Neural crest cell (in vitro differentiated cells): ENCODE results near the gene PPARGC1A. TPM values are rescaled to one million over a fixed set of nuclear protein-coding genes. Genes with fewer than 3 reads are reported as not detected.

Experiments used
- DNase-seq: peaks from one replicate; pipeline ENCODE4 v3.0.0; 2021; ENCODE audit warnings: low read depth, mixed read lengths, low spot score
- H3K27ac Mint-ChIP-seq: one replicate; pipeline ENCODE4 v1.8.0; 2021; ENCODE audit warnings: mild to moderate bottlenecking, mixed read lengths; ENCODE audit not compliant: unreplicated experiment
- H3K27me3 Mint-ChIP-seq: 2 replicates; pipeline ENCODE4 v1.8.0; 2021; ENCODE audit warnings: low read depth, mild to moderate bottlenecking, mixed read lengths
- H3K36me3 Mint-ChIP-seq: 2 replicates; pipeline ENCODE4 v1.8.0; 2021; ENCODE audit warnings: low read depth, mild to moderate bottlenecking, mixed read lengths
- H3K4me1 Mint-ChIP-seq: 2 replicates; pipeline ENCODE4 v1.8.0; 2021; ENCODE audit warnings: mixed read lengths
- H3K4me3 Mint-ChIP-seq: one replicate; pipeline ENCODE4 v1.8.0; 2021; ENCODE audit warnings: mild to moderate bottlenecking, mixed read lengths
- H3K9me3 Mint-ChIP-seq: 2 replicates; pipeline ENCODE4 v1.8.0; 2021; ENCODE audit warnings: mixed read lengths
- CTCF ChIP-seq: fragments of 200-600 bp; sonication (generic); conservative IDR thresholded peaks from 2 replicates; pipeline ENCODE4 v1.5.0; 2021; ENCODE audit warnings: antibody characterized with exemption, mild to moderate bottlenecking
- total RNA-seq: library from RNA; stranded (reverse); gene quantifications from 2 replicates; pipeline ENCODE4 v1.2.1, GENCODE V29; 2021

The PPARGC1A gene
- total RNA-seq, 1 donor from 2014 or later = 2.8 TPM

GRCh38 chr4:23911675-23912455, 22.0 kb upstream of the PPARGC1A start:
- no peak for DNase-seq
- H3K36me3 Mint-ChIP-seq = no peaks in the 10 kb centered on the region
- H3K9me3 Mint-ChIP-seq = no peaks in the 10 kb centered on the region
- no peak for TF ChIP-seq CTCF
- no peaks in the 10 kb centered on the region for H3K4me1 Mint-ChIP-seq
- H3K4me3 Mint-ChIP-seq = no peak overlapping the region
- H3K27me3 Mint-ChIP-seq = no peaks in the 10 kb centered on the region
- H3K27ac Mint-ChIP-seq = no peak overlapping the region

- no peak overlapping the region for H3K4me3 Mint-ChIP-seq
- no peak overlapping the region for H3K27ac Mint-ChIP-seq
- no peak for DNase-seq
- no peak for TF ChIP-seq CTCF
- peaks cover 7% of the 10 kb centered on the region for H3K4me1 Mint-ChIP-seq
- H3K27me3 Mint-ChIP-seq = no peaks in the 10 kb centered on the region
- H3K9me3 Mint-ChIP-seq = no peaks in the 10 kb centered on the region
- H3K36me3 Mint-ChIP-seq = no peaks in the 10 kb centered on the region
Observed at GRCh38 chr4:23909671-23910070, 19.8 kb upstream of the PPARGC1A start.

GRCh38 chr4:23906839-23907238, 17.0 kb upstream of the PPARGC1A start:
- Mint-ChIP-seq H3K4me1 (peaks cover 7% of the 10 kb centered on the region), H3K36me3 (no peaks in the 10 kb centered on the region), H3K4me3 (no peak overlapping the region), H3K9me3 (no peaks in the 10 kb centered on the region), H3K27me3 (no peaks in the 10 kb centered on the region), H3K27ac (no peak overlapping the region)
- DNase-seq = no peak
- TF ChIP-seq CTCF = no peak

GRCh38 chr4:23904639-23905071, 14.8 kb upstream of the PPARGC1A start:
- H3K27ac Mint-ChIP-seq = no peak overlapping the region
- no peak for TF ChIP-seq CTCF
- H3K27me3 Mint-ChIP-seq = no peaks in the 10 kb centered on the region

GRCh38 chr4:23903859-23904438, 14.1 kb upstream of the PPARGC1A start:
- no peak for DNase-seq
- Mint-ChIP-seq H3K36me3 (no peaks in the 10 kb centered on the region), H3K9me3 (no peaks in the 10 kb centered on the region), H3K4me1 (peaks cover 7% of the 10 kb centered on the region), H3K27ac (no peak overlapping the region), H3K27me3 (no peaks in the 10 kb centered on the region), H3K4me3 (no peak overlapping the region)
- no peak for TF ChIP-seq CTCF

More at GRCh38 chr4:23904639-23905071, 14.8 kb upstream of the PPARGC1A start:
- Mint-ChIP-seq H3K9me3 (no peaks in the 10 kb centered on the region), H3K4me1 (peaks cover 7% of the 10 kb centered on the region), H3K4me3 (no peak overlapping the region), H3K36me3 (no peaks in the 10 kb centered on the region)
- no peak for DNase-seq
